K562 (cell line): Measurements from ENCODE around the gene RHEX. TPM values are rescaled to one million over a fixed set of nuclear protein-coding genes. Genes with fewer than 3 reads are reported as not detected.
"Not testable (repeated sequence)": the region's sequence is repeated elsewhere in the genome, so short reads cannot be mapped to it uniquely, and the experiment has no call there.

Experiments used
- ATAC-seq: fragments of 200-7000 bp; cut with Tn5 transposase; 3 replicates; pipeline ENCODE4 v1.9.1; 2020; ENCODE audit warnings: moderate library complexity
- BruUV-seq: library from RNA; stranded (reverse); fragments of 400-500 nt; replicated peaks from 2 replicates; lab custom pipeline; 2021; lab: Mats Ljungman, UMichigan
- CTCF ChIA-PET: fragments of 300-600 bp; formaldehyde crosslinking; extraction: SDS; loops from one replicate; lab custom pipeline; 2021; ENCODE audit warnings: low intra/inter-chr PET ratio; lab: Yijun Ruan, JAX
- POLR2A ChIA-PET: fragments of 300-600, 350-650 bp; sonication (Branson Sonifier 250); formaldehyde crosslinking; extraction: SDS; loops from one replicate; lab custom pipeline; 2021; ENCODE audit warnings: antibody characterized with exemption, inconsistent platforms; lab: Yijun Ruan, JAX
- DNase-seq, 4 experiments: peaks; one replicate each; pipeline versions ENCODE4 v3.0.0 to v3.0.0-alpha.2; 2011 to 2018; ENCODE audit warnings: low spot score in 3 of 4, mixed read lengths in 3 of 4; ENCODE audit errors: extremely low read depth in 1 of 4
- FAIRE-seq: peaks from 2 replicates; lab custom pipeline; 2011; peaks lifted over from hg19 to GRCh38; lab: Jason Lieb, UNC
- H2AFZ ChIP-seq: 2 replicates; pipeline ENCODE4 v1.6.0; 2011; ENCODE audit warnings: low read depth, low read length, control low read depth, inconsistent platforms
- H3K27ac ChIP-seq: fragments of 200-600 bp; 3 replicates; pipeline ENCODE4 v1.8.0; 2011; ENCODE audit warnings: low read depth, mild to moderate bottlenecking, control low read depth, inconsistent platforms, low read length, moderate library complexity, mixed read lengths; ENCODE audit errors: extremely low read depth
- H3K27me3 ChIP-seq, 2 experiments: fragments of 300-600 bp in 1 of 2; 2 replicates in 1 of 2; 3 replicates in 1 of 2; pipeline versions ENCODE4 v1.6.0 to v1.8.0; 2011; ENCODE audit warnings: inconsistent platforms in 2 of 2, low read length in 2 of 2, mild to moderate bottlenecking in 1 of 2, mixed read lengths in 1 of 2, moderate library complexity in 1 of 2; ENCODE audit not compliant: control insufficient read depth in 2 of 2, insufficient read depth in 2 of 2
- H3K36me3 ChIP-seq: fragments of 300-600 bp; 3 replicates; pipeline ENCODE4 v1.8.0; 2011; ENCODE audit warnings: mild to moderate bottlenecking, low read length, inconsistent platforms; ENCODE audit not compliant: control insufficient read depth, insufficient read depth
- H3K4me1 ChIP-seq, 2 experiments: fragments of 200-600 bp in 1 of 2; replicated peaks in 1 of 2; 2 replicates in 1 of 2; 3 replicates in 1 of 2; pipeline versions ENCODE4 v1.5.1 to v1.8.0; 2011; ENCODE audit warnings: inconsistent platforms in 2 of 2, low read length in 2 of 2, mild to moderate bottlenecking in 1 of 2, mixed read lengths in 1 of 2, moderate library complexity in 1 of 2; ENCODE audit not compliant: control insufficient read depth in 2 of 2, insufficient read depth in 2 of 2
- H3K4me2 ChIP-seq: 2 replicates; pipeline ENCODE4 v1.6.1; 2011; ENCODE audit warnings: low read length, control low read depth, inconsistent platforms, mixed read lengths; ENCODE audit not compliant: insufficient read depth
- H3K4me3 ChIP-seq: fragments of 200-600 bp; sonication (generic), shearing (Covaris generic); 2 replicates; pipeline ENCODE4 v1.5.1; 2016; ENCODE audit warnings: control low read depth, inconsistent platforms
- H3K79me2 ChIP-seq: fragments of 200-600 bp; 3 replicates; pipeline ENCODE4 v1.8.0; 2011; ENCODE audit warnings: low read length, inconsistent platforms; ENCODE audit not compliant: control insufficient read depth, insufficient read depth
- H3K9ac ChIP-seq, 2 experiments: 2 replicates each; pipeline versions ENCODE4 v1.6.0 to v1.6.1; 2011; ENCODE audit warnings: low read depth in 2 of 2, low read length in 2 of 2, control low read depth in 1 of 2, inconsistent platforms in 1 of 2, mild to moderate bottlenecking in 1 of 2, mixed read lengths in 1 of 2; ENCODE audit not compliant: insufficient read depth in 1 of 2
- H3K9me1 ChIP-seq: one replicate; pipeline ENCODE4 v1.6.0; 2011; ENCODE audit warnings: inconsistent platforms, mild to moderate bottlenecking, low read length, moderate library complexity; ENCODE audit not compliant: control insufficient read depth, insufficient read depth
- H3K9me3 ChIP-seq: replicated peaks from 2 replicates; pipeline ENCODE4 v1.5.1; 2011; ENCODE audit warnings: low read depth, low read length, inconsistent platforms; ENCODE audit not compliant: control insufficient read depth, insufficient read depth
- H4K20me1 ChIP-seq: replicated peaks from 2 replicates; pipeline ENCODE4 v1.6.1; 2011; ENCODE audit warnings: low read length, inconsistent platforms, mixed read lengths; ENCODE audit not compliant: control insufficient read depth, insufficient read depth
- BHLHE40 ChIP-seq: IDR thresholded peaks from 2 replicates; pipeline ENCODE4 v1.6.1; 2011; ENCODE audit warnings: low read length, improper control_type of control experiment
- L3MBTL2 ChIP-seq: fragments of 450-650 bp; IDR thresholded peaks from 2 replicates; pipeline ENCODE4 v1.6.1; 2016; ENCODE audit warnings: mild to moderate bottlenecking, moderate library complexity
- ZNF780A ChIP-seq: fragments of 250-450 bp; sonication (Bioruptor Pico); IDR thresholded peaks from 2 replicates; pipeline ENCODE4 v1.5.0; 2021; ENCODE audit warnings: mild to moderate bottlenecking
- WGBS: fragments of 100-300 bp; shearing (Covaris generic); methylation state at CpG from one replicate; pipeline ENCODE4 v1.1.6; 2016; ENCODE audit warnings: low coverage, mixed read lengths; ENCODE audit not compliant: insufficient coverage; ENCODE audit errors: missing lambda C conversion rate; 5-methylcytosine and 5-hydroxymethylcytosine counted together
- in situ Hi-C: fragments of 300-500 bp; cut with MboI; formaldehyde crosslinking; loops from 4 replicates; pipeline ENCODE4 v1.15.0; 2018; ENCODE audit warnings: inconsistent platforms, mixed read lengths
- intact Hi-C: fragments of 100-400 bp; cut with micrococcal nuclease; formaldehyde crosslinking; loops from 2 replicates; pipeline ENCODE4 v1.14.2; 2022
- polyA plus RNA-seq, 8 experiments: library from polyadenylated mRNA; depleted of rRNA in 4 of 8; stranded (reverse) in 5 of 8; unstranded in 3 of 8; fragments of >200 nt; fragmentation: Nextera tagmentation in 2 of 8; fragmentation: Illumina TruSeq in 1 of 8; extraction: Ambion mirVana in 2 of 8; extraction: Trizol in 1 of 8; gene quantifications; 2 replicates each; pipeline versions ENCODE4 v1.2.1 to v1.2.3, GENCODE V29; 2011 to 2014; ENCODE audit warnings: inconsistent platforms in 1 of 8, missing spikeins in 1 of 8
- total RNA-seq, 7 experiments: library from RNA; depleted of rRNA in 6 of 7; stranded (reverse); fragments of >200 nt in 6 of 7; fragmentation: Illumina TruSeq in 2 of 7; extraction: Trizol in 2 of 7; gene quantifications; 2 replicates each; pipeline versions ENCODE4 v1.2.1 to v1.2.3, GENCODE V29; 2011 to 2021; ENCODE audit warnings: low replicate concordance in 1 of 7

RHEX gene
- total and polyA plus RNA-seq, 9 of the 15 experiments (the other 6 are each of a cell fraction or from before 2014, with no cell fraction given) = not detected

- Histone ChIP-seq H3K79me2 (no peaks in the 10 kb centered on the region), H3K4me3 (no peak overlapping the region), H3K9me1 (no peaks in the 10 kb centered on the region), H3K4me2 (no peak overlapping the region), H3K27ac (no peak overlapping the region), H4K20me1 (0 out of 2 replicates have a peak, but pooled peaks cover 8% of the 10 kb centered on the region), H2AFZ (no peak overlapping the region), H3K9me3 (0 out of 2 replicates have a peak, but pooled peaks cover 3% of the 10 kb centered on the region), H3K9ac (no peak overlapping the region), H3K27me3 (peaks cover 12 to 37% of the 10 kb centered on the region in 2 experiments; a peak in 4 of 5 replicates), H3K36me3 (no peaks in the 10 kb centered on the region), H3K4me1 (peaks cover 6 to 10% of the 10 kb centered on the region in 2 experiments; a peak in 4 of 5 replicates)
- no peak for DNase-seq
- no TSS peak for BruUV-seq
- in situ Hi-C loops (no loop called here), intact Hi-C loops (no loop called here)
- WGBS = 4% methylated on average over 6 of the region's 6 CpGs
- POLR2A ChIA-PET = interaction anchor here (0.7 kb wide), 1 partner anchor 11 kb away, joined by 3 read pairs; no protein-coding TSS in a partner anchor
- FAIRE-seq = no peak
- CTCF ChIA-PET = no interaction called here
- peak; percentile 54 for TF ChIP-seq L3MBTL2
- TF ChIP-seq BHLHE40 = peak; percentile 75
- no peak for TF ChIP-seq ZNF780A (CRISPR knock-in tag)
- no peak for ATAC-seq
Observed at GRCh38 chr1:206062464-206062863, 9.5 kb downstream of the RHEX start.

- no CpG with 5 or more reads among the region's 35 CpGs for WGBS
- H3K4me2 ChIP-seq, H3K4me3 ChIP-seq, H3K27ac ChIP-seq, DNase-seq, BruUV-seq, H3K79me2 ChIP-seq, intact Hi-C loops, H3K9me3 ChIP-seq, H3K9ac ChIP-seq, ATAC-seq, CTCF ChIA-PET, H3K9me1 ChIP-seq, FAIRE-seq, POLR2A ChIA-PET, in situ Hi-C loops, H3K36me3 ChIP-seq, H2AFZ ChIP-seq: not testable (repeated sequence)
- Histone ChIP-seq H3K4me1 (peaks cover 6 to 13% of the 10 kb centered on the region in 2 experiments; a peak in 4 of 5 replicates), H4K20me1 (0 out of 2 replicates have a peak, but pooled peaks cover 10% of the 10 kb centered on the region), H3K27me3 (peaks cover 13 to 34% of the 10 kb centered on the region in 2 experiments)
Observed at GRCh38 chr1:206064001-206064400, 11.0 kb downstream of the RHEX start.

- POLR2A ChIA-PET, intact Hi-C loops, H3K79me2 ChIP-seq, H2AFZ ChIP-seq, H3K9me1 ChIP-seq, H3K27ac ChIP-seq, BruUV-seq, H3K4me2 ChIP-seq, FAIRE-seq, H3K9me3 ChIP-seq, H3K36me3 ChIP-seq, ATAC-seq, DNase-seq, H3K4me3 ChIP-seq, in situ Hi-C loops, H3K9ac ChIP-seq, CTCF ChIA-PET: not testable (repeated sequence)
- WGBS = 27% methylated on average over 5 of the region's 25 CpGs
- H3K4me1 ChIP-seq = peaks cover 6 to 13% of the 10 kb centered on the region in 2 experiments; a peak in 4 of 5 replicates
- H3K27me3 ChIP-seq = peaks cover 15 to 30% of the 10 kb centered on the region in 2 experiments
- H4K20me1 ChIP-seq = 0 out of 2 replicates have a peak, but pooled peaks cover 10% of the 10 kb centered on the region
Observed at GRCh38 chr1:206064501-206064900, 11.5 kb downstream of the RHEX start.
